Trophoblast cell (in vitro differentiated cells and primary cell): ENCODE data around the gene FAM83B. TPM values are rescaled to one million over a fixed set of nuclear protein-coding genes. Genes with fewer than 3 reads are reported as not detected.
A peak's percentile ranks its signal among the peaks of the same experiment; 100 is the strongest.
"Not testable (repeated sequence)": the region's sequence is repeated elsewhere in the genome, so short reads cannot be mapped to it uniquely, and the experiment has no call there.

Experiments used
- DNase-seq, 2 donors: peaks; one replicate each; pipeline ENCODE4 v3.0.0-alpha.2; 2016
- H2AFZ ChIP-seq: 2 replicates; pipeline ENCODE4 v1.6.1; 2013; ENCODE audit warnings: low read length, moderate library complexity, mild to moderate bottlenecking; ENCODE audit not compliant: insufficient read depth, poor library complexity
- H2AK5ac ChIP-seq: 2 replicates; pipeline ENCODE4 v1.6.1; 2013; ENCODE audit warnings: mild to moderate bottlenecking, low read length
- H2BK120ac ChIP-seq: 2 replicates; pipeline ENCODE4 v1.6.1; 2013; ENCODE audit warnings: low read length, mild to moderate bottlenecking, moderate library complexity; ENCODE audit not compliant: insufficient read depth, poor library complexity
- H2BK12ac ChIP-seq: 2 replicates; pipeline ENCODE4 v1.6.1; 2013; ENCODE audit warnings: mild to moderate bottlenecking, low read length, moderate library complexity
- H2BK5ac ChIP-seq: 2 replicates; pipeline ENCODE4 v1.6.1; 2013; ENCODE audit warnings: low read length, low read depth, moderate library complexity, mild to moderate bottlenecking; ENCODE audit not compliant: poor library complexity
- H3K14ac ChIP-seq: 2 replicates; pipeline ENCODE4 v1.6.1; 2013; ENCODE audit warnings: mild to moderate bottlenecking, low read length
- H3K18ac ChIP-seq: 2 replicates; pipeline ENCODE4 v1.6.1; 2013; ENCODE audit warnings: mild to moderate bottlenecking, low read length
- H3K23ac ChIP-seq: 2 replicates; pipeline ENCODE4 v1.6.1; 2013; ENCODE audit warnings: low read length
- H3K27ac ChIP-seq: 2 replicates; pipeline ENCODE4 v1.5.1; 2013; ENCODE audit warnings: low read depth, mild to moderate bottlenecking, inconsistent platforms, low read length, moderate library complexity
- H3K27me3 ChIP-seq: 2 replicates; pipeline ENCODE4 v1.6.1; 2013; ENCODE audit warnings: inconsistent platforms, mild to moderate bottlenecking, low read length, moderate library complexity; ENCODE audit not compliant: insufficient read depth
- H3K36me3 ChIP-seq, 2 experiments: 1 replicate in 1 of 2; 2 replicates in 1 of 2; pipeline ENCODE4 v1.6.1; 2013; ENCODE audit warnings: low read length in 2 of 2, mild to moderate bottlenecking in 2 of 2, moderate library complexity in 1 of 2; ENCODE audit not compliant: insufficient read depth in 2 of 2, control insufficient read depth in 1 of 2
- H3K4ac ChIP-seq: 2 replicates; pipeline ENCODE4 v1.6.1; 2013; ENCODE audit warnings: low read depth, mild to moderate bottlenecking, low read length, moderate library complexity
- H3K4me1 ChIP-seq, 2 experiments: 1 replicate in 1 of 2; 2 replicates in 1 of 2; pipeline ENCODE4 v1.6.1; 2013; ENCODE audit warnings: low read length in 2 of 2, mild to moderate bottlenecking in 2 of 2, moderate library complexity in 1 of 2; ENCODE audit not compliant: insufficient read depth in 2 of 2, control insufficient read depth in 1 of 2
- H3K4me2 ChIP-seq: 2 replicates; pipeline ENCODE4 v1.6.1; 2013; ENCODE audit warnings: inconsistent platforms, mild to moderate bottlenecking, low read length, moderate library complexity
- H3K4me3 ChIP-seq: 2 replicates; pipeline ENCODE4 v1.5.1; 2013; ENCODE audit warnings: mild to moderate bottlenecking, low read depth, low read length, inconsistent platforms
- H3K79me1 ChIP-seq: one replicate; pipeline ENCODE4 v1.6.1; 2013; ENCODE audit warnings: low read length
- H3K79me2 ChIP-seq: 2 replicates; pipeline ENCODE4 v1.6.1; 2013; ENCODE audit warnings: low read length, mild to moderate bottlenecking; ENCODE audit not compliant: control insufficient read depth, insufficient read depth, poor library complexity
- H3K9ac ChIP-seq: 2 replicates; pipeline ENCODE4 v1.6.1; 2013; ENCODE audit warnings: mild to moderate bottlenecking, low read length
- H3K9me3 ChIP-seq: 2 replicates; pipeline ENCODE4 v1.6.1; 2013; ENCODE audit warnings: low read depth, mild to moderate bottlenecking, control low read depth, inconsistent platforms, low read length; ENCODE audit not compliant: insufficient read depth
- H4K12ac ChIP-seq: 2 replicates; pipeline ENCODE4 v1.6.1; 2013; ENCODE audit warnings: low read depth, mild to moderate bottlenecking, low read length, moderate library complexity
- H4K8ac ChIP-seq: 2 replicates; pipeline ENCODE4 v1.6.1; 2013; ENCODE audit warnings: low read depth, mild to moderate bottlenecking, low read length, moderate library complexity
- H4K91ac ChIP-seq: one replicate; pipeline ENCODE4 v1.6.1; 2013; ENCODE audit warnings: low read depth, mild to moderate bottlenecking, low read length, moderate library complexity
- WGBS: extraction: QIAGEN DNeasy Blood & Tissue Kit; methylation state at CpG from one replicate; pipeline ENCODE4 v1.1.7; 2013; ENCODE audit warnings: missing lambda C conversion rate; ENCODE audit not compliant: insufficient read length, insufficient coverage; ENCODE audit errors: extremely low coverage; 5-methylcytosine and 5-hydroxymethylcytosine counted together
- polyA plus RNA-seq: library from polyadenylated mRNA; stranded (reverse); fragments of 200-250 nt; gene quantifications from 2 replicates; pipeline ENCODE4 v1.2.3, GENCODE V29; 2013

FAM83B gene, protein sequence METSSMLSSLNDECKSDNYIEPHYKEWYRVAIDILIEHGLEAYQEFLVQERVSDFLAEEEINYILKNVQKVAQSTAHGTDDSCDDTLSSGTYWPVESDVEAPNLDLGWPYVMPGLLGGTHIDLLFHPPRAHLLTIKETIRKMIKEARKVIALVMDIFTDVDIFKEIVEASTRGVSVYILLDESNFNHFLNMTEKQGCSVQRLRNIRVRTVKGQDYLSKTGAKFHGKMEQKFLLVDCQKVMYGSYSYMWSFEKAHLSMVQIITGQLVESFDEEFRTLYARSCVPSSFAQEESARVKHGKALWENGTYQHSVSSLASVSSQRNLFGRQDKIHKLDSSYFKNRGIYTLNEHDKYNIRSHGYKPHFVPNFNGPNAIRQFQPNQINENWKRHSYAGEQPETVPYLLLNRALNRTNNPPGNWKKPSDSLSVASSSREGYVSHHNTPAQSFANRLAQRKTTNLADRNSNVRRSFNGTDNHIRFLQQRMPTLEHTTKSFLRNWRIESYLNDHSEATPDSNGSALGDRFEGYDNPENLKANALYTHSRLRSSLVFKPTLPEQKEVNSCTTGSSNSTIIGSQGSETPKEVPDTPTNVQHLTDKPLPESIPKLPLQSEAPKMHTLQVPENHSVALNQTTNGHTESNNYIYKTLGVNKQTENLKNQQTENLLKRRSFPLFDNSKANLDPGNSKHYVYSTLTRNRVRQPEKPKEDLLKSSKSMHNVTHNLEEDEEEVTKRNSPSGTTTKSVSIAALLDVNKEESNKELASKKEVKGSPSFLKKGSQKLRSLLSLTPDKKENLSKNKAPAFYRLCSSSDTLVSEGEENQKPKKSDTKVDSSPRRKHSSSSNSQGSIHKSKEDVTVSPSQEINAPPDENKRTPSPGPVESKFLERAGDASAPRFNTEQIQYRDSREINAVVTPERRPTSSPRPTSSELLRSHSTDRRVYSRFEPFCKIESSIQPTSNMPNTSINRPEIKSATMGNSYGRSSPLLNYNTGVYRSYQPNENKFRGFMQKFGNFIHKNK
- polyA plus RNA-seq = 21.7 and 22.4 TPM in 2 replicates

DNA sequence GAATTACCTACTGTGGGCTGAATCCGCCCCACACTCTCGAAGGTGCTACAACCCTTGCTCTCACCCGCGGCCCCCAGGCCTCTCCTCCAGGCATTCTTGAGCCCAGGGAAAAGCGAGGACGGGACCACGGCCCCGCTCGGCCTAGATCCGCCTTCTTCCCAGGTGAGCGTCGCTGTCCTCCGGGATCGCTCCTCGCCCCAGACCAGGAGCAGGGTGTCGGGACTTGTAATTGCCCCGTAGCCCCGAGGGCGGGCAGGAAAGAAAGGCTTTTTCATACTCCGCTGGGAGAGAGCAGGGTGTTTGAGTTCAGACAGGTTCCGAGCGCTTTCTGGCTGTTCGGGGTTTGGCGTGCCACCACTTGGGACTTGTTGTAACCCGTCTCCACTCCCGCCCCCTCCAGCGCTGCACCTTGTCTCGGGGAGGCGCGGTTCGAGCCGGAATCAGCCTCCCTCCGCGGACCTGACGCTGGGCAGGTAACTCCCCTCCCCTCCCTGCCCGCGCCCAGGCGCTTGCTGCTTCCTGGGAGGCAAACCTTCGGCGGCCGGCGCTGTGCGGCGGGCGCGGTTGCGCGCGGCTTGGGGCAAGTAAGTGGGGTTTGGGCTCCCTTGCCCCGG, at the start of gene FAM83B:
FAM83B (plus strand) TSS at position 529 of the 614 bp plus-strand sequence. CDS start 23,476 bp downstream, outside the sequence.
- Histone ChIP-seq H3K79me1 (peaks cover 19% of the 10 kb centered on the region), H3K36me3 (no peaks in the 10 kb centered on the region), H2BK12ac (peak within 1 kb of the TSS; percentile 58), H3K18ac (peak within 1 kb of the TSS; percentile 38), H3K4me2 (peak within 1 kb of the TSS; percentile 81), H3K23ac (no peak within 1 kb of the TSS), H3K9ac (peak within 1 kb of the TSS; percentile 78), H3K4me3 (peak within 1 kb of the TSS; percentile 82), H3K27ac (peak within 1 kb of the TSS; percentile 94), H3K9me3 (no peaks in the 10 kb centered on the region), H3K4me1 (peaks cover 4 to 15% of the 10 kb centered on the region in 2 experiments), H3K14ac (peak within 1 kb of the TSS; percentile 84), H4K12ac (peak within 1 kb of the TSS; percentile 36), H2BK5ac (peak within 1 kb of the TSS; percentile 73), H4K8ac (peak within 1 kb of the TSS; percentile 79), H2AFZ (peak within 1 kb of the TSS; percentile 82), H2BK120ac (peak within 1 kb of the TSS; percentile 82), H4K91ac (peak within 1 kb of the TSS; percentile 91), H3K4ac (peak within 1 kb of the TSS; percentile 53), H2AK5ac (no peak within 1 kb of the TSS), H3K79me2 (peaks cover 21% of the 10 kb centered on the region), H3K27me3 (no peaks in the 10 kb centered on the region)
- no CpG with 5 or more reads among the region's 50 CpGs for WGBS
- peak; percentile 75 to 77 for DNase-seq

DNA sequence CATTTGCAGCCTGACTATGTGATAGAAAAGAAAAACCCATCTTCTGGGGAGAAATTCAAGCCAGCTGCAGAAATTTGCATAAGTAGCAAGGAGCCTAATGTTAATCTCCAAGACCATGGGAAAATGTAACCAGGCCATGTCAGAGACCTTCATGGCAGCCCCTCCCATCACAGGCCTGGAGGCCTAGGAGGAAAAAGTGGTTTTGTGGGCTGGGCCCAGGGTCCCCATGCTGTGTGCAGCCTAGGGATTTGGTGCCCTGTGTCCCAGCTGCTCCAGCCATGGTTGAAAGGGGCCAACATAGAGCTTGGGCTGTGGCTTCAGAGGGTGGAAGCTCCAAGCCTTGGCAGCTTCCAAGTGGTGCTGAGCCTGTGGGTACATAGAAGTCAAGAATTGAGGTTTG, 49.7 kb upstream of the FAM83B start:
- not testable (repeated sequence) for H3K36me3 ChIP-seq, H3K4me1 ChIP-seq, H3K9ac ChIP-seq, H3K4me2 ChIP-seq, H3K23ac ChIP-seq, H2AK5ac ChIP-seq, H3K79me1 ChIP-seq, H3K79me2 ChIP-seq, H2BK5ac ChIP-seq, H3K4ac ChIP-seq, H3K9me3 ChIP-seq, H3K14ac ChIP-seq, H2AFZ ChIP-seq, H2BK12ac ChIP-seq, DNase-seq, H4K12ac ChIP-seq, H3K18ac ChIP-seq, H4K8ac ChIP-seq, H3K4me3 ChIP-seq, H2BK120ac ChIP-seq, H3K27ac ChIP-seq, H4K91ac ChIP-seq, H3K27me3 ChIP-seq

DNA sequence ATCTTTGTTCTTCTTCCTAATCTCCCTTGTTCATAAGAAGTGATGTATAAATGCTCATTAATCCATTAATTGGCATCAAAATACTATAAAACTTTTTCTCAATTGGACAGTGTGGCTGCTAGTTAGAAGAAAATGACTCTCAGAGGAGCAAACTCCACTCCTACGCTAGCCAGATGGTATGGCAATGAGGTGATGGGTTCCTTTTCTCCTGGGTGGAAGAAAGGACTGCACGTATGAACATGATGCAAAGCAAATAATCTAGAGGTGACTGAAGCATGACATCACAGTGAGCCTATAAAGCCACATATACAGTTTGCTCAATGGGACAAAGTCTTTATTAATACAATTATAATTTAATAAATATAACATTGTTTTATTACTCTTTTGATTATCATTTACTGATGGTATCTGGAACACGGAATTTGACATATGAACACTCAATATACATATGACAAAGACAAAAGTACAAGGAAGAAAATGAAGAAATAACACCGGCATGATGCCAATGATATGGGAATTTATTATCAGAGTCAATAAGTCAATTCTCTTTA, 46.4 kb upstream of the FAM83B start:
- H2BK5ac ChIP-seq = no peak overlapping the region
- no peak overlapping the region for H3K18ac ChIP-seq
- H3K9me3 ChIP-seq = no peaks in the 10 kb centered on the region
- no peak for DNase-seq
- no peaks in the 10 kb centered on the region for H3K36me3 ChIP-seq
- no peak overlapping the region for H3K4me2 ChIP-seq
- no peak overlapping the region for H3K14ac ChIP-seq
- H3K23ac ChIP-seq = no peak overlapping the region
- no peaks in the 10 kb centered on the region for H3K4me1 ChIP-seq
- no peak overlapping the region for H2AK5ac ChIP-seq
- no peak overlapping the region for H2AFZ ChIP-seq
- no peaks in the 10 kb centered on the region for H3K79me1 ChIP-seq
- H4K12ac ChIP-seq = no peak overlapping the region
- no CpG with 5 or more reads among the region's 4 CpGs for WGBS
- no peak overlapping the region for H2BK120ac ChIP-seq
- H3K9ac ChIP-seq = no peak overlapping the region
- H4K91ac ChIP-seq = no peak overlapping the region
- no peak overlapping the region for H3K4me3 ChIP-seq
- H3K79me2 ChIP-seq = no peaks in the 10 kb centered on the region
- no peak overlapping the region for H2BK12ac ChIP-seq
- no peak overlapping the region for H3K4ac ChIP-seq
- H3K27ac ChIP-seq = no peak overlapping the region
- H3K27me3 ChIP-seq = no peaks in the 10 kb centered on the region
- H4K8ac ChIP-seq = no peak overlapping the region

DNA sequence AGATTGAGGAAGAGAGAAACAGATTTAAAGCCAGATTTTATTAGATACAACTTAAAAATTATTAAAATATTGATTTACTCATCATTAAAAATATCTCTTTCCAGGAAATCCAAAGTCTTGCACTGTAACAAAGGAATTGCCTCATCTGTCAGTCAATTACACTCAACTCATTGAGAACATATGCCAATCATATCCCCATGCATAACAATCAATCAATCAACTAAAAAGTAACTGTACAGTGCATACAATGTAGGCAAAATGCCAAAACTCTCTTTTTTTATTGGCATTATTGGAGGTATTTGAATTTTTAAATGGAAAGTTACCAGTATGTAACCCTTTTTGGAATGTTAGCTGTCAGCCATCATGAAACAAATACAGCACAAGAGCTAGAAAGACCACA, 45.3 kb upstream of the FAM83B start:
- DNase-seq = no peak
- no peak overlapping the region for H2BK120ac ChIP-seq
- H3K14ac ChIP-seq = no peak overlapping the region
- no peak overlapping the region for H3K9ac ChIP-seq
- no peaks in the 10 kb centered on the region for H3K79me2 ChIP-seq
- H4K8ac ChIP-seq = no peak overlapping the region
- H3K18ac ChIP-seq = no peak overlapping the region
- no peaks in the 10 kb centered on the region for H3K27me3 ChIP-seq
- no peak overlapping the region for H3K4me2 ChIP-seq
- no peak overlapping the region for H4K91ac ChIP-seq
- no peak overlapping the region for H2AFZ ChIP-seq
- H3K4ac ChIP-seq = no peak overlapping the region
- H3K36me3 ChIP-seq = no peaks in the 10 kb centered on the region
- no peak overlapping the region for H3K4me3 ChIP-seq
- no peaks in the 10 kb centered on the region for H3K4me1 ChIP-seq
- no peaks in the 10 kb centered on the region for H3K79me1 ChIP-seq
- H3K9me3 ChIP-seq = no peaks in the 10 kb centered on the region
- no peak overlapping the region for H2BK12ac ChIP-seq
- no peak overlapping the region for H3K27ac ChIP-seq
- H2BK5ac ChIP-seq = no peak overlapping the region
- H2AK5ac ChIP-seq = no peak overlapping the region
- no peak overlapping the region for H4K12ac ChIP-seq
- no peak overlapping the region for H3K23ac ChIP-seq
